Keratinocyte (primary cell): ENCODE measurements around the gene CRK. TPM values are rescaled to one million over a fixed set of nuclear protein-coding genes. Genes with fewer than 3 reads are reported as not detected.
A peak's percentile ranks its signal among the peaks of the same experiment; 100 is the strongest.

Experiments
- DNase-seq: peaks from one replicate; pipeline ENCODE4 v3.0.0-alpha.2; 2011; ENCODE audit warnings: low read depth, missing footprints, low spot score
- FAIRE-seq: peaks from 2 replicates; lab custom pipeline; 2011; peaks lifted over from hg19 to GRCh38; lab: Jason Lieb, UNC
- H2AFZ ChIP-seq: 2 replicates; pipeline ENCODE4 v1.6.0; 2012; ENCODE audit warnings: low read length, control low read depth, inconsistent platforms; ENCODE audit not compliant: control insufficient read depth
- H3K27ac ChIP-seq: 2 replicates; pipeline ENCODE4 v1.5.1; 2011; ENCODE audit warnings: low read length; ENCODE audit not compliant: control insufficient read depth, insufficient read depth
- H3K27me3 ChIP-seq: 3 replicates; pipeline ENCODE4 v1.6.0; 2011; ENCODE audit warnings: low read length; ENCODE audit not compliant: control insufficient read depth, insufficient read depth; ENCODE audit errors: extremely low read depth
- H3K36me3 ChIP-seq, 2 experiments: 2 replicates in 1 of 2; 3 replicates in 1 of 2; pipeline ENCODE4 v1.5.1; 2011; ENCODE audit warnings: low read length in 2 of 2, mild to moderate bottlenecking in 1 of 2; ENCODE audit not compliant: control insufficient read depth in 2 of 2, insufficient read depth in 2 of 2; ENCODE audit errors: extremely low read depth in 1 of 2
- H3K4me1 ChIP-seq: 3 replicates; pipeline ENCODE4 v1.5.1; 2011; ENCODE audit warnings: low read length; ENCODE audit not compliant: control insufficient read depth, insufficient read depth; ENCODE audit errors: extremely low read depth
- H3K4me2 ChIP-seq: 3 replicates; pipeline ENCODE4 v1.6.0; 2011; ENCODE audit warnings: low read depth, low read length; ENCODE audit not compliant: control insufficient read depth, insufficient read depth; ENCODE audit errors: extremely low read depth
- H3K4me3 ChIP-seq, 3 experiments: fragments of 200-600 bp in 1 of 3; sonication (generic) in 1 of 3; 2 replicates in 2 of 3; 3 replicates in 1 of 3; pipeline ENCODE4 v1.5.1; 2011 to 2016; ENCODE audit warnings: low read length in 3 of 3, mild to moderate bottlenecking in 3 of 3, control low read depth in 2 of 3, inconsistent platforms in 1 of 3, low read depth in 1 of 3, mixed read lengths in 1 of 3, mixed run types in 1 of 3, moderate library complexity in 1 of 3; ENCODE audit not compliant: control insufficient read depth in 2 of 3, insufficient read depth in 2 of 3; ENCODE audit errors: extremely low read depth in 1 of 3
- H3K79me2 ChIP-seq: 2 replicates; pipeline ENCODE4 v1.6.0; 2012; ENCODE audit warnings: low read length; ENCODE audit not compliant: control insufficient read depth, insufficient read depth
- H3K9ac ChIP-seq: 3 replicates; pipeline ENCODE4 v1.6.0; 2011; ENCODE audit warnings: low read length; ENCODE audit not compliant: control insufficient read depth, insufficient read depth; ENCODE audit errors: extremely low read depth
- H3K9me1 ChIP-seq: 3 replicates; pipeline ENCODE4 v1.6.0; 2011; ENCODE audit warnings: low read length; ENCODE audit not compliant: control insufficient read depth, insufficient read depth; ENCODE audit errors: extremely low read depth
- H3K9me3 ChIP-seq: 2 replicates; pipeline ENCODE4 v1.5.1; 2012; ENCODE audit warnings: low read depth, low read length; ENCODE audit not compliant: control insufficient read depth
- H4K20me1 ChIP-seq: 3 replicates; pipeline ENCODE4 v1.6.0; 2011; ENCODE audit warnings: low read length; ENCODE audit not compliant: control insufficient read depth, insufficient read depth; ENCODE audit errors: extremely low read depth
- EZH2 ChIP-seq: IDR thresholded peaks from one replicate; pipeline ENCODE4 v1.6.1; 2012; ENCODE audit warnings: inconsistent platforms, mild to moderate bottlenecking, low read length, moderate library complexity
- dilution Hi-C: fragments of 300-500 bp; cut with MboI; formaldehyde crosslinking; loops from one replicate; pipeline ENCODE4 v1.7.0; 2020; ENCODE audit warnings: low sequenced_read_pairs; ENCODE audit not compliant: extremely low pct_ligation_motif_present
- polyA plus RNA-seq, 5 experiments: library from polyadenylated mRNA; depleted of rRNA in 3 of 5; stranded (reverse) in 3 of 5; stranded (forward) in 1 of 5; unstranded in 1 of 5; fragments of >200 nt; gene quantifications; 1 replicate in 1 of 5; 2 replicates in 3 of 5; 3 replicates in 1 of 5; pipeline versions ENCODE4 v1.2.1 to v1.2.3, GENCODE V29; 2011 to 2012; ENCODE audit warnings: missing spikeins in 2 of 5, low read depth in 1 of 5, low replicate concordance in 1 of 5
- TF ChIP-seq, protein P1 (sequence below), 3 experiments: IDR thresholded peaks in 1 of 3; conservative IDR thresholded peaks in 1 of 3; optimal IDR thresholded peaks in 1 of 3; 2 replicates in 2 of 3; 3 replicates in 1 of 3; pipeline versions ENCODE3 to v1.5.1; 2011; ENCODE audit warnings: low read length in 3 of 3, mild to moderate bottlenecking in 3 of 3, moderate library complexity in 2 of 3, control low read depth in 1 of 3, inconsistent platforms in 1 of 3; ENCODE audit not compliant: insufficient read depth in 2 of 3; ENCODE audit errors: extremely low read depth in 1 of 3

Gene CRK
- polyA plus RNA-seq, 1 donor (not counting 4 experiments of a cell fraction or from before 2014, with no cell fraction given): 127 TPM

- Histone ChIP-seq H3K27me3 (no peaks in the 10 kb centered on the region), H3K79me2 (peaks cover 57% of the 10 kb centered on the region), H3K4me1 (peaks cover 18% of the 10 kb centered on the region), H4K20me1 (peaks cover 12% of the 10 kb centered on the region), H3K27ac (peak overlapping the region; percentile 62), H3K9me1 (peaks cover 3% of the 10 kb centered on the region), H3K4me3 (no peak overlapping the region), H3K9me3 (no peaks in the 10 kb centered on the region), H3K9ac (no peak overlapping the region), H2AFZ (no peak overlapping the region), H3K4me2 (peak overlapping the region; percentile 36), H3K36me3 (peaks cover 15 to 31% of the 10 kb centered on the region in 2 experiments)
- dilution Hi-C loops: no loop called here
- TF ChIP-seq, protein P1, sequence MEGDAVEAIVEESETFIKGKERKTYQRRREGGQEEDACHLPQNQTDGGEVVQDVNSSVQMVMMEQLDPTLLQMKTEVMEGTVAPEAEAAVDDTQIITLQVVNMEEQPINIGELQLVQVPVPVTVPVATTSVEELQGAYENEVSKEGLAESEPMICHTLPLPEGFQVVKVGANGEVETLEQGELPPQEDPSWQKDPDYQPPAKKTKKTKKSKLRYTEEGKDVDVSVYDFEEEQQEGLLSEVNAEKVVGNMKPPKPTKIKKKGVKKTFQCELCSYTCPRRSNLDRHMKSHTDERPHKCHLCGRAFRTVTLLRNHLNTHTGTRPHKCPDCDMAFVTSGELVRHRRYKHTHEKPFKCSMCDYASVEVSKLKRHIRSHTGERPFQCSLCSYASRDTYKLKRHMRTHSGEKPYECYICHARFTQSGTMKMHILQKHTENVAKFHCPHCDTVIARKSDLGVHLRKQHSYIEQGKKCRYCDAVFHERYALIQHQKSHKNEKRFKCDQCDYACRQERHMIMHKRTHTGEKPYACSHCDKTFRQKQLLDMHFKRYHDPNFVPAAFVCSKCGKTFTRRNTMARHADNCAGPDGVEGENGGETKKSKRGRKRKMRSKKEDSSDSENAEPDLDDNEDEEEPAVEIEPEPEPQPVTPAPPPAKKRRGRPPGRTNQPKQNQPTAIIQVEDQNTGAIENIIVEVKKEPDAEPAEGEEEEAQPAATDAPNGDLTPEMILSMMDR (optimal IDR thresholded peaks at IDR 0.05 in 1 of 3, IDR thresholded peaks at IDR 0.05 in 1 of 3, conservative IDR thresholded peaks at IDR 0.05 in 1 of 3; ENCODE audit: extremely low read depth in 1 of 3, insufficient read depth in 2 of 3, low read length in 3 of 3): no peak
- TF ChIP-seq EZH2: no peak
- no peak for DNase-seq
- FAIRE-seq: no peak
These were observed 32.4 kb downstream of the CRK start for GRCh38 chr17:1423456-1424135.

GRCh38 chr17:1422885-1423284 lies 33.1 kb downstream of the CRK start:
- Histone ChIP-seq H3K79me2 (peaks cover 55% of the 10 kb centered on the region), H3K4me2 (peak overlapping the region; percentile 52), H3K27me3 (no peaks in the 10 kb centered on the region), H3K4me3 (no peak overlapping the region), H3K9me1 (peaks cover 3% of the 10 kb centered on the region), H2AFZ (no peak overlapping the region), H4K20me1 (peaks cover 12% of the 10 kb centered on the region), H3K9ac (no peak overlapping the region), H3K9me3 (no peaks in the 10 kb centered on the region), H3K36me3 (peaks cover 15 to 31% of the 10 kb centered on the region in 2 experiments), H3K27ac (peak overlapping the region; percentile 62), H3K4me1 (peaks cover 18% of the 10 kb centered on the region)
- no peak for TF ChIP-seq EZH2
- TF ChIP-seq, protein P1 (optimal IDR thresholded peaks at IDR 0.05 in 1 of 3, IDR thresholded peaks at IDR 0.05 in 1 of 3, conservative IDR thresholded peaks at IDR 0.05 in 1 of 3; ENCODE audit: extremely low read depth in 1 of 3, insufficient read depth in 2 of 3, low read length in 3 of 3): no peak
- DNase-seq (peak; percentile 41), FAIRE-seq (peak; percentile 100)
- dilution Hi-C loops: no loop called here
